Activated CD4-positive, alpha-beta memory T cell treated with anti-CD3 and anti-CD28 coated beads for 36 hours (primary cell): ENCODE measurements around the gene SLCO3A1. TPM values are rescaled to one million over a fixed set of nuclear protein-coding genes. Genes with fewer than 3 reads are reported as not detected.

Experiments
- CTCF ChIA-PET: fragments of 350-600 bp; sonication (Branson Sonifier 250); formaldehyde crosslinking; loops from one replicate; lab custom pipeline; 2021; ENCODE audit warnings: antibody characterized with exemption, inconsistent platforms; lab: Charles Lee
- POLR2A ChIA-PET: fragments of 350-600 bp; sonication (Branson Sonifier 250); formaldehyde crosslinking; loops from one replicate; lab custom pipeline; 2021; ENCODE audit warnings: antibody characterized with exemption; lab: Charles Lee
- DNase-seq: peaks from one replicate; pipeline ENCODE4 v3.0.0-alpha.2; 2020
- H3K27ac Mint-ChIP-seq: one replicate; pipeline ENCODE4 v1.8.0; 2021; ENCODE audit warnings: mixed read lengths
- H3K27me3 Mint-ChIP-seq: one replicate; pipeline ENCODE4 v1.8.0; 2021; ENCODE audit warnings: mixed read lengths
- H3K36me3 Mint-ChIP-seq: one replicate; pipeline ENCODE4 v1.8.0; 2021; ENCODE audit warnings: mixed read lengths
- H3K4me1 Mint-ChIP-seq: one replicate; pipeline ENCODE4 v1.8.0; 2021; ENCODE audit warnings: low read depth, mixed read lengths
- H3K4me3 Mint-ChIP-seq: one replicate; pipeline ENCODE4 v1.8.0; 2021; ENCODE audit warnings: mild to moderate bottlenecking, mixed read lengths
- H3K9me3 Mint-ChIP-seq: one replicate; pipeline ENCODE4 v1.8.0; 2021; ENCODE audit warnings: mixed read lengths
- intact Hi-C: fragments of 100-400 bp; cut with micrococcal nuclease; formaldehyde crosslinking; loops from one replicate; pipeline ENCODE4 v1.15.1; 2023
- total RNA-seq, 2 experiments: library from RNA; stranded (reverse); gene quantifications; one replicate each; pipeline ENCODE4 v1.2.3, GENCODE V29; 2021

Gene SLCO3A1
- 10 to 100 TPM; 10.8 to 12.7 TPM for total RNA-seq

DNA sequence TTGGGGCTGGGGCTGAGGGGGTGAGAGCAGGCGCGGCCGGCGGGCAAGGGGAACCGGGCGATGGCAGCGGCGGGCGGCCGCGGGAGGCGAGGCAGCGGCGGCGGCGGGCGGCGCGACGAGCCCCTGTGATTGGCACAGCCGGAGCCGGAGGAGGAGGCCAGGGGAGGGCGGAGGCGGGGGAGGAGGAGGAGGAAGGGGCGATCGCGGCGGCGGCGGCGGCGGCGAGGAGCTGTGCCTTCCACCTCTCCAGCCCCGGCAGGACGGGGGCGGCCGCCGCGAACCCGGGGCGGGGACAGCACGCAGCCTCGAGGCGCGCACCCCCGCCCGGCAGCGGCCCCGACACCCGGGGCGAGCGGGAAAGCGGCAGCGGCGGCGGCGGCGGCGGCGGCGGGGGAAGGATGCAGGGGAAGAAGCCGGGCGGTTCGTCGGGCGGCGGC is at the start of gene SLCO3A1:
TSS of gene SLCO3A1 (plus strand) at position 198 of the 437 bp plus-strand sequence.
- peak; percentile 74 for DNase-seq
- ChIA-PET CTCF (interaction anchor here (0.7 to 11.0 kb wide), 14 partner anchors 9 to 969 kb away, joined by 3 to 173 read pairs (median 5); no protein-coding TSS in a partner anchor), POLR2A (interaction anchor here (1.3 to 2.2 kb wide), 2 partner anchors 75 to 147 kb away, joined by 3 to 6 read pairs; no protein-coding TSS in a partner anchor)
- Mint-ChIP-seq H3K9me3 (no peaks in the 10 kb centered on the region), H3K36me3 (no peaks in the 10 kb centered on the region), H3K27ac (peak within 1 kb of the TSS; percentile 77), H3K4me3 (peak within 1 kb of the TSS; percentile 78), H3K27me3 (no peaks in the 10 kb centered on the region), H3K4me1 (peaks cover 64% of the 10 kb centered on the region)
- intact Hi-C loops = loop anchor here (1.0 to 10.0 kb wide), 5 partner anchors 224 to 919 kb away; partner anchors contain the start of genes HDDC3, UNC45A and VPS33B

DNA sequence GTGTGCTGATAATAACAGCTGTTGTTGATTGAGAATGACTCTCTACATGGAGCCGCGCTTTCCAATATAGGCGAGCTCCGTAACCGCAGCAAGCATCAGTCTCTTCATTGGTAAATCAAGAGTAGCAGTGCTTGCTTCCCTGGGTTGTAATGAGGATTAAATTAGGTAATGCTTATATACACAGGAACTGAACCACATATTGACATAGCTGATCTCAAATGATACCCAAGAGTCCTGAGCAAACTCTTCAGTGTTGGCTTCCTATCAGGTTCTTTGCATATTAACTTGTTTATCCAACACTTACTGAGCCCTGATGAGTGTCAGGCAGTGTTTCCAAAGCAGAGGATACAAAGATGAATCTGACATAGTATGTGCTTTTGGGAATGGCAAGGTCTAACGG is 46.4 kb upstream of the SLCO3A1 start:
- CTCF ChIA-PET = interaction anchor here (1.7 kb wide), 1 partner anchor 272 kb away, joined by 4 read pairs; no protein-coding TSS in a partner anchor
- Mint-ChIP-seq H3K4me3 (no peak overlapping the region), H3K9me3 (no peaks in the 10 kb centered on the region), H3K4me1 (no peaks in the 10 kb centered on the region), H3K27me3 (peaks cover 13% of the 10 kb centered on the region), H3K27ac (no peak overlapping the region), H3K36me3 (no peaks in the 10 kb centered on the region)
- no peak for DNase-seq
- POLR2A ChIA-PET = no interaction called here
- intact Hi-C loops = no loop called here

DNA sequence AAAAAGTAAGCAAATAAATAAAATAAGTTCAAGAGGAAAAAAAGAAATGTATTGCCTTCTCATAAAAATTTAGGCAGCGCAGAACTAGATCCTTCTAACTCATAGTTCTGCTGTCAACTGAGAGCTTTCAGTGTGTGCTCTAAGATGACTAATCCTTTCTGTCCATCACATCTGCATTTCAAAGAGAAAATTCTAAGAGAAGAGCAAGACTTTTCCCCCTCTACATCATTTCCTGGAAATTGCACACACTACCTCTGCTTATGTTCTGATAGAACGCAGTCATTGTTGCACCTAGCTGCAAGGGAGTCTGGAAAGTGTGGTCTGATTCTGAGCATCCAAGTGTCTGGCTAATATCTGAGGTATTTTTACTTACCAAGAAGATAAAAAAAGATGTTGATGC is 39.6 kb upstream of the SLCO3A1 start:
- H3K4me1 Mint-ChIP-seq = no peaks in the 10 kb centered on the region
- peaks cover 21% of the 10 kb centered on the region for H3K9me3 Mint-ChIP-seq
- H3K4me3 Mint-ChIP-seq = no peak overlapping the region
- ChIA-PET CTCF (no interaction called here), POLR2A (no interaction called here)
- no peak overlapping the region for H3K27ac Mint-ChIP-seq
- peaks cover 4% of the 10 kb centered on the region for H3K36me3 Mint-ChIP-seq
- H3K27me3 Mint-ChIP-seq = peaks cover 5% of the 10 kb centered on the region
- no peak for DNase-seq
- intact Hi-C loops = no loop called here

DNA sequence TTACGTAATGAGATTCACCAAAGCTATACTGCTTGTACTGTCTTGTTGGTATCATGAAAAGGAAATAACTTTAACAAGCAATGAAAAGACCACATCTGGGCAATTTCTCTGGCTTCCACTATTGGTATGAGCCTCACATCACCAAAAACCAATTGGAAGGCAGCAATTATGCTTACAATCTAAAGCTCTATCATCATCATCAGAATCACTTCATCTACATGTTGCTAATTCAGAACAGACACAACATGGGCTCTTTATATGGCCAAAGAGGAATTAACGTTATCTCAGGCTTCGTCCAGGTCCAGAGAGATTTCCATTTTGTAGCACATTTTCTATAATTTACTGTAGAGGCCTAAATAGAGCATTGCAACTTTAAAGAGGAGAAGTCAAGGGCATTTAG is 36.6 kb upstream of the SLCO3A1 start:
- intact Hi-C loops = no loop called here
- CTCF ChIA-PET = no interaction called here

DNA sequence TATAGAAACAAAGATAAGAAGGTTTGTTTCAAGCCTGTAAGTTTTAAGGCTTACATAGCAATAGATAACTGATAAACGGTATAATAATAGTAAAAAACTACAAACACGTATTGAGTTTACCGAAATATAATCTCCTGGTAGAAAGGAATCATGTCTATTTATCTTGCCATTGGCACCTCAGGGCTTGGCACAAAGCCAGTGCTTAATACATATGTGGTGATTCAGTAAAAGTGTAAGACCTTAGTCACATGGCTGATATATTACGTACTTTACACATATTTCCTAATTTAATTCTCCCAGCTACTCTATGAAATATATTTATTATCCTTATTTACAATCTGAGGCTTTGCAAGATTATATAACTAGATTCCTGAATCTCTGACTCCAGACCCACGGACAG is 32.0 kb upstream of the SLCO3A1 start:
- Mint-ChIP-seq H3K27ac (no peak overlapping the region), H3K36me3 (no peaks in the 10 kb centered on the region), H3K9me3 (no peaks in the 10 kb centered on the region), H3K27me3 (peaks cover 4% of the 10 kb centered on the region), H3K4me1 (no peaks in the 10 kb centered on the region), H3K4me3 (no peak overlapping the region)
- intact Hi-C loops = no loop called here
- ChIA-PET POLR2A (no interaction called here), CTCF (no interaction called here)
- no peak for DNase-seq

More for the DNA sequence above, 36.6 kb upstream of the SLCO3A1 start:
- peaks cover 5% of the 10 kb centered on the region for H3K27me3 Mint-ChIP-seq
- no peak for DNase-seq
- H3K36me3 Mint-ChIP-seq = peaks cover 4% of the 10 kb centered on the region
- POLR2A ChIA-PET = no interaction called here
- H3K4me1 Mint-ChIP-seq = no peaks in the 10 kb centered on the region
- H3K4me3 Mint-ChIP-seq = no peak overlapping the region
- peaks cover 21% of the 10 kb centered on the region for H3K9me3 Mint-ChIP-seq
- H3K27ac Mint-ChIP-seq = no peak overlapping the region

DNA sequence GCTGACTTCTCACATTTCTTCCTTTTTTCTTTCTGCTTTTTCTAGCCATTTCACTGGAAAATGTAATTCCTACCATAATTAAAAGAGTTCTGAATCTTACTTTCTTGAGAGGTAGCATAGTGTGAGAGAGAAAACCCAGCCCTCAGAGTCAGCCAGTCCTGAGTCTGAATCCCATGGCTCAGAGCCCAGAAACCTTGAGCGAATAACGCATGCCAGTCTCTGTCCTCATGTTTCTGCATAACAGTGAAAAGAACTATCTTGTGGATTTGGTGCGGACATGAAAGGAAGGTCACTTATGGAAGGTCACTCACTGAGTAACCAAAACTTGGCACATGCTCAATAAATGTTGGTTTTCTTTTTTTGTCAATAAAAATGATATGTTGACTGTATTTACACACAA is 29.3 kb upstream of the SLCO3A1 start:
- no peaks in the 10 kb centered on the region for H3K27me3 Mint-ChIP-seq
- ChIA-PET CTCF (no interaction called here), POLR2A (no interaction called here)
- DNase-seq = no peak
- no peak overlapping the region for H3K27ac Mint-ChIP-seq
- H3K9me3 Mint-ChIP-seq = no peaks in the 10 kb centered on the region
- no peak overlapping the region for H3K4me3 Mint-ChIP-seq
- H3K36me3 Mint-ChIP-seq = no peaks in the 10 kb centered on the region
- no peaks in the 10 kb centered on the region for H3K4me1 Mint-ChIP-seq
- intact Hi-C loops = no loop called here

DNA sequence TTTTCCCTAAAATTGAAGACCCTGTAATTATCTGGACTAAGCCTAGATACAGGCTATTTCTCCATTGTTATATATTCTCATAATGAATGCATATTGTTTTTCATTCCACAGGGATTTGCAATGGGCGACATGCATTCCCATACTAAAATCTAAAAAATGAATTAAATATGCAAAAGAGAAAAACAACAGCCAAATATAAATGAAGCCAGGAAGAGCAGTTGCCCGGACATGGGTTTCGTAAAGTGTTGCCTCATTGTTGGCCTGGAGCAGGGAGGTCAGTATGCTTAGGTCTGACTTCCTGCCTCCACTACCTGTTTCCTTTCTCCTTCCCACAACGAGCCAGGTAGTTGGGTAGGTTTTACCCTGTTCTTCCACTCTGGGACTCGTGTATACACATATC is 27.1 kb upstream of the SLCO3A1 start:
- ChIA-PET CTCF (no interaction called here), POLR2A (no interaction called here)
- Mint-ChIP-seq H3K4me1 (no peaks in the 10 kb centered on the region), H3K36me3 (no peaks in the 10 kb centered on the region), H3K9me3 (no peaks in the 10 kb centered on the region), H3K4me3 (no peak overlapping the region), H3K27ac (no peak overlapping the region), H3K27me3 (no peaks in the 10 kb centered on the region)
- no peak for DNase-seq
- intact Hi-C loops = no loop called here

DNA sequence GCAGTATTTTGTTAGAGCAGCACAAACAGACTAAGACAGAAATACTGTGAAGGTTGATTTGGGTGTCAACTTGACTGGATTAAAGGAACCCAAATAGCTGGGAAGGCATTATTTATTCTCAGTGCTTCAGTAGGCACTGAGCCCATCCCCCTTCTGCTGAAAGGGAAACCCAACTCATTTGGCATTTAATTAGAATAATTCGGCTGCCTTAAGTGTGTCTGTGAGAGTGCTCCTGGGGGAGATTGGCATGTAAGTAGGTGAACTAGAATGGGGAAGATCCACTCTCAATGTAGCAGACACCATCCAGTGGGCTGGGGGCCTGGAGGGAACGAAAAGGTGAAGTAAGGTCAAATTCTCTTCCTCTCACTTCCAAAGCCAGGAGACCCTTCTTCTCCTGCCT is 20.5 kb upstream of the SLCO3A1 start:
- intact Hi-C loops = no loop called here
- CTCF ChIA-PET = no interaction called here

DNA sequence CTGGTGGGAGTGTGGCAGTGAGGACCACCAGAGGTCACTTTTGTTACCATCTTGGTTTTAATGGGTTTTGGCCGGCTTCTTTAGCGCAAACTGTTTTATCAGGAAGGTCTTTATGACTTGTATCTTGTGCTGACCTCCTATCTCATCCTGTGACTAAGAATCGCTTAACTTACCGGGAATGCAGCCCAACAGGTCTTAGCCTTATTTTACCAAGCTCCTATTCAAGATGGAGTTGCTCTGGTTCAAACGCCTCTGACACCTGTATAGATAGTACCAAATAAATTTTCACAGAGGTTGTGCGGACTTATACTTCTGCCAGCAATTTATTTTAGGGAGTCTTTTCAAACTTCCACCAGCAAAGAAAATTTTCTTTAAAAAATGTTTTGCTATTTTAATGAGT is 13.6 kb upstream of the SLCO3A1 start:
- no peak for DNase-seq

More for the DNA sequence above, 20.5 kb upstream of the SLCO3A1 start:
- Mint-ChIP-seq H3K27me3 (peaks cover 6% of the 10 kb centered on the region), H3K9me3 (no peaks in the 10 kb centered on the region), H3K4me1 (no peaks in the 10 kb centered on the region), H3K27ac (no peak overlapping the region), H3K36me3 (no peaks in the 10 kb centered on the region), H3K4me3 (no peak overlapping the region)
- DNase-seq = no peak
- POLR2A ChIA-PET = no interaction called here

DNA sequence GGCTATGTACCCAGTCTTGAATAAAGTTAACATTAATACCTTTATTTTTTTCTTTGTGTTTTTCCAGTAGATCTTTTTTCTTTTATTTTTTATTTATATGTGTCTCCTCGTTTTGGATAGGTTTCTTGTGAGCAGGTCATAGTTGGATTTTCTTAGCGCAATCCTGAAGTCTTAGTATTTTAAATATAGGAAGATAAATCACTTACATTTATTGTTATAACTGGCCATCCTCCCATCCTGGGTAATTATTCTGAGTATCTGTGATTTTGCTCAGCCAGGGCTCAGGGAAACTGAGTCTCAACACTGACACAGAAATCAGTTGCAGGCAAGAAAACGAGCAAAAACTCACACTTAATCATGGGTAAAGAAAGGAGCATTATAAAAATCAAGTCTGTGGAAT is 11.6 kb upstream of the SLCO3A1 start:
- Mint-ChIP-seq H3K9me3 (no peaks in the 10 kb centered on the region), H3K27me3 (peaks cover 18% of the 10 kb centered on the region), H3K4me3 (no peak overlapping the region), H3K36me3 (no peaks in the 10 kb centered on the region), H3K4me1 (no peaks in the 10 kb centered on the region), H3K27ac (no peak overlapping the region)
- POLR2A ChIA-PET = no interaction called here
- CTCF ChIA-PET = no interaction called here
- no peak for DNase-seq
- intact Hi-C loops = no loop called here

More for the DNA sequence above, 13.6 kb upstream of the SLCO3A1 start:
- no peaks in the 10 kb centered on the region for H3K36me3 Mint-ChIP-seq
- no peaks in the 10 kb centered on the region for H3K4me1 Mint-ChIP-seq
- peaks cover 20% of the 10 kb centered on the region for H3K27me3 Mint-ChIP-seq
- intact Hi-C loops = no loop called here
- H3K4me3 Mint-ChIP-seq = no peak overlapping the region
- H3K27ac Mint-ChIP-seq = no peak overlapping the region
- POLR2A ChIA-PET = no interaction called here
- no peaks in the 10 kb centered on the region for H3K9me3 Mint-ChIP-seq
- CTCF ChIA-PET = no interaction called here

DNA sequence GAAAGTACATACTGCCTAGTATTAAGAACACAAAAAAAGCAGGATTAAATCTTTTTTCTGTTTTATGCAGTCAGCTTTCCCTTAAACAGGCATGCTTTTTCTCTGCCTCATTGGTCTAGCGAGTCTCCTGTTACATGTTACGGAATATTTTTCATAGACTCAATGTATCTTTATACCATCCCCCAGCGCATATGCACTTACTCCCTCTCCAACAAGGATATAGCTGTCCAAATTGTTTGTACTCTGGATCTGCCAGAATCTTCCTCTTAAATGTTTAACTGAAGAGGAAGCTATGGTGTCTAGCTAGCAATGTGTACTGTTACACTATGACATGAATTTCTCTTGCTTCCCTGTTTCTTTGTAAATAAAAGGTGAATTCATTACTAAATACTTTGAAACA is 9.2 kb upstream of the SLCO3A1 start:
- intact Hi-C loops = no loop called here
- POLR2A ChIA-PET = no interaction called here
- no peak for DNase-seq
- CTCF ChIA-PET = no interaction called here
- Mint-ChIP-seq H3K9me3 (no peaks in the 10 kb centered on the region), H3K27me3 (peaks cover 13% of the 10 kb centered on the region), H3K4me3 (no peak overlapping the region), H3K27ac (no peak overlapping the region), H3K4me1 (peaks cover 5% of the 10 kb centered on the region), H3K36me3 (no peaks in the 10 kb centered on the region)

DNA sequence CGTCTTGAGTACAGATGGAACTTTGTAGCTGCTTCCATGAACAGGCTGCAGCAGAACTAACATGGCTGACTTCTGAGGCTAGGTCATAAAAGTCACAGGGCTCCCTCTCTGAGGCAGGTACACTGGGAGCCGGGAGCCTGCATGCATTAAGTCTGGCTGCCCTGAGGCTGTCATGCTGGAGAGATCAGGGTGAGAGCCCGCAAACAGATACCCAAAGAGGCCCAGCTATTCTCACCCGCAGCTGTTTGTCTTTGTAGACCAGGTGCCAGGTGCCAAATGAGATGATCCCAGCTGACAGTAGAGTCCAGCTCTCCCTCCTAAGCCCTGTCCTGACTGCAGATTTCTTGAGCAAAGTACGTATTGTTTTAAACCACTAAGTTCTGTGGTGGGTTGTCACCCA is 8.6 kb upstream of the SLCO3A1 start:
- H3K9me3 Mint-ChIP-seq = no peaks in the 10 kb centered on the region
- DNase-seq = no peak
- H3K27me3 Mint-ChIP-seq = peaks cover 13% of the 10 kb centered on the region
- POLR2A ChIA-PET = no interaction called here
- no peak overlapping the region for H3K27ac Mint-ChIP-seq
- H3K4me1 Mint-ChIP-seq = peaks cover 11% of the 10 kb centered on the region
- intact Hi-C loops = no loop called here
- H3K36me3 Mint-ChIP-seq = no peaks in the 10 kb centered on the region
- CTCF ChIA-PET = no interaction called here
- H3K4me3 Mint-ChIP-seq = no peak overlapping the region

DNA sequence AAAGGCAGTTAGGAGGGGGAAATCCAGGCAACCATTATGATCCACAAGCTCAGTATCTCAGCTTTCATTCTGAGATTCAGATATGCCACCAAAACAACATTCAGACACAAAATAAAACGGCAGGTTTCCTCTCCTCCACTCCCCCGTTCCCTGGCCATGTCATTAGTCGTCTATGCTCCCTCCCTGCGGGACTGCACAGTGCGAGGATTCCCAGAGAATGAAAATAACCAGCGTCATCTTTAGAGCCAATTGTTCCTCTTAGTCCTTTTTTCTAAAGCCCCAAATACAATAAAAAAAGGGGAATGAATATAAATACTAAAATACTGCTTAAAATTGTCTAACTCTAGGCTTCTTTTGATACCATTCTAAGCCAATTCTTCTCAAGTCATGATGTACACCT is 7.8 kb upstream of the SLCO3A1 start:
- ChIA-PET POLR2A (no interaction called here), CTCF (interaction anchor here (11.0 kb wide), 1 partner anchor 231 kb away, joined by 173 read pairs; no protein-coding TSS in a partner anchor)
- peaks cover 10% of the 10 kb centered on the region for H3K27me3 Mint-ChIP-seq
- intact Hi-C loops = no loop called here
- no peak overlapping the region for H3K27ac Mint-ChIP-seq
- no peak for DNase-seq
- no peaks in the 10 kb centered on the region for H3K36me3 Mint-ChIP-seq
- H3K4me1 Mint-ChIP-seq = peaks cover 12% of the 10 kb centered on the region
- no peaks in the 10 kb centered on the region for H3K9me3 Mint-ChIP-seq
- H3K4me3 Mint-ChIP-seq = no peak overlapping the region
